Natural killer cell (primary cell): ENCODE data around the gene PRRT1B. TPM values are rescaled to one million over a fixed set of nuclear protein-coding genes. Genes with fewer than 3 reads are reported as not detected.

Experiments used
- ATAC-seq, 3 donors: fragments of 150-1000 bp in 2 of 3; fragments of 200-7000 bp in 1 of 3; cut with Tn5 transposase; 1 replicate in 1 of 3; 2 replicates in 2 of 3; pipeline ENCODE4 v1.10.0; 2021; ENCODE audit warnings: mild to moderate bottlenecking in 2 of 3, moderate library complexity in 2 of 3
- DNase-seq, 2 donors: peaks; one replicate each; pipeline versions ENCODE4 v3.0.0 to v3.0.0-alpha.2; 2013 to 2021; ENCODE audit warnings: mixed read lengths in 1 of 2
- H3K27ac ChIP-seq: one replicate; pipeline ENCODE4 v1.5.1; 2013; ENCODE audit warnings: mild to moderate bottlenecking, low read length
- H3K27me3 ChIP-seq: one replicate; pipeline ENCODE4 v1.6.1; 2013; ENCODE audit warnings: low read length; ENCODE audit not compliant: control insufficient read depth, insufficient read depth
- H3K36me3 ChIP-seq: one replicate; pipeline ENCODE4 v1.6.1; 2013; ENCODE audit warnings: low read length; ENCODE audit not compliant: control insufficient read depth, insufficient read depth
- H3K4me1 ChIP-seq: one replicate; pipeline ENCODE4 v1.6.1; 2013; ENCODE audit warnings: low read length; ENCODE audit not compliant: control insufficient read depth, insufficient read depth
- H3K4me3 ChIP-seq: one replicate; pipeline ENCODE4 v1.5.1; 2013; ENCODE audit warnings: low read length
- H3K9me3 ChIP-seq: one replicate; pipeline ENCODE4 v1.6.1; 2013; ENCODE audit warnings: low read length; ENCODE audit not compliant: control insufficient read depth, insufficient read depth
- H3K27ac Mint-ChIP-seq, 2 donors: one replicate each; pipeline ENCODE4 v1.8.0; 2022; ENCODE audit warnings: mild to moderate bottlenecking in 2 of 2, mixed read lengths in 2 of 2, moderate library complexity in 1 of 2
- H3K27me3 Mint-ChIP-seq, 2 donors: one replicate each; pipeline ENCODE4 v1.8.0; 2022; ENCODE audit warnings: low read depth in 2 of 2, mixed read lengths in 2 of 2
- H3K36me3 Mint-ChIP-seq: one replicate; pipeline ENCODE4 v1.8.0; 2022; ENCODE audit warnings: mixed read lengths
- H3K4me1 Mint-ChIP-seq, 2 donors: one replicate each; pipeline ENCODE4 v1.8.0; 2022; ENCODE audit warnings: mixed read lengths in 2 of 2
- H3K4me3 Mint-ChIP-seq: one replicate; pipeline ENCODE4 v1.8.0; 2022; ENCODE audit warnings: mild to moderate bottlenecking, moderate library complexity, mixed read lengths
- H3K9me3 Mint-ChIP-seq, 2 donors: one replicate each; pipeline ENCODE4 v1.8.0; 2022; ENCODE audit warnings: mixed read lengths in 2 of 2
- WGBS: methylation state at CpG from one replicate; pipeline ENCODE4 v1.1.7; 2013; ENCODE audit warnings: missing lambda C conversion rate; ENCODE audit not compliant: insufficient coverage; 5-methylcytosine and 5-hydroxymethylcytosine counted together
- intact Hi-C: fragments of 100-400 bp; cut with micrococcal nuclease; formaldehyde crosslinking; loops from one replicate; pipeline ENCODE4 v1.14.2; 2022
- total RNA-seq, 4 donors: library from RNA; stranded (reverse); fragments of 120-200 nt in 1 of 4; gene quantifications; one replicate each; pipeline versions ENCODE4 v1.2.3 to v1.2.4, GENCODE V29; 2013 to 2022
- TF ChIP-seq, protein P1 (sequence below): fragments of 200-600 bp; IDR thresholded peaks from one replicate; pipeline ENCODE4 v1.8.0; 2022; ENCODE audit warnings: antibody characterized with exemption

Gene PRRT1B
- total RNA-seq, 3 donors from 2014 or later (not counting 1 experiment from before 2014, with no cell fraction given), result not detected

DNA sequence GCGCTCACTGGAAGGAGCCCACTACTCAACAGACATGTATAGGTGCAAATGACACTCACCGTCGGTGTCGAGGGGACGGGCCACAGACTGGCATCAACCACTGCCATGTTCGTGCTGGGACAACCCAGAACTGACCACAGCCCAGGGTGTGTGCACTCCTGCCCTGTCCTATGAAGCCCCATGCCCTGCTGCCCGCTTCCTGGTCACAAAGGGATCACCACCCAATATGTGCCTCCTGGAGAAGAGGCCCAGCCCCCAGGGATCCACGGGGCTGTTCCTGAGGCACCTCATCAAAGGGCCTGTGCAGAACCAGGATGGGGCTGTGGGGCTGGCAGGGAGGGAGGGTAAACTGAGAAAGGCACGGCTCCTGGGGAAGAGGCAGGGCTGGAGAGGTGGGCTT lies 43.1 kb downstream of the PRRT1B start:
- TF ChIP-seq, protein P1, sequence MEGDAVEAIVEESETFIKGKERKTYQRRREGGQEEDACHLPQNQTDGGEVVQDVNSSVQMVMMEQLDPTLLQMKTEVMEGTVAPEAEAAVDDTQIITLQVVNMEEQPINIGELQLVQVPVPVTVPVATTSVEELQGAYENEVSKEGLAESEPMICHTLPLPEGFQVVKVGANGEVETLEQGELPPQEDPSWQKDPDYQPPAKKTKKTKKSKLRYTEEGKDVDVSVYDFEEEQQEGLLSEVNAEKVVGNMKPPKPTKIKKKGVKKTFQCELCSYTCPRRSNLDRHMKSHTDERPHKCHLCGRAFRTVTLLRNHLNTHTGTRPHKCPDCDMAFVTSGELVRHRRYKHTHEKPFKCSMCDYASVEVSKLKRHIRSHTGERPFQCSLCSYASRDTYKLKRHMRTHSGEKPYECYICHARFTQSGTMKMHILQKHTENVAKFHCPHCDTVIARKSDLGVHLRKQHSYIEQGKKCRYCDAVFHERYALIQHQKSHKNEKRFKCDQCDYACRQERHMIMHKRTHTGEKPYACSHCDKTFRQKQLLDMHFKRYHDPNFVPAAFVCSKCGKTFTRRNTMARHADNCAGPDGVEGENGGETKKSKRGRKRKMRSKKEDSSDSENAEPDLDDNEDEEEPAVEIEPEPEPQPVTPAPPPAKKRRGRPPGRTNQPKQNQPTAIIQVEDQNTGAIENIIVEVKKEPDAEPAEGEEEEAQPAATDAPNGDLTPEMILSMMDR, result no peak
- no peaks in the 10 kb centered on the region for H3K9me3 Mint-ChIP-seq
- WGBS, result 95% methylated on average over 9 of the region's 9 CpGs
- H3K4me1 ChIP-seq, result peaks cover 50% of the 10 kb centered on the region
- intact Hi-C loops, result no loop called here
- no peaks in the 10 kb centered on the region for H3K27me3 ChIP-seq
- DNase-seq (peak in 1 of 2 donors; percentile 4), ATAC-seq (no peak)
- peaks cover 39% of the 10 kb centered on the region for H3K36me3 ChIP-seq
- H3K4me1 Mint-ChIP-seq, result peaks cover 56 to 67% of the 10 kb centered on the region in 2 donors
- peak overlapping the region; percentile 66 to 90 for H3K27ac Mint-ChIP-seq
- H3K27ac ChIP-seq, result no peak overlapping the region
- H3K27me3 Mint-ChIP-seq, result no peaks in the 10 kb centered on the region
- H3K4me3 Mint-ChIP-seq, result no peak overlapping the region
- no peaks in the 10 kb centered on the region for H3K36me3 Mint-ChIP-seq
- no peaks in the 10 kb centered on the region for H3K9me3 ChIP-seq
- H3K4me3 ChIP-seq, result no peak overlapping the region

GRCh38 chr9:131589124-131589711 lies 43.9 kb downstream of the PRRT1B start:
- 97% methylated on average over 16 of the region's 16 CpGs for WGBS
- Mint-ChIP-seq H3K27me3 (no peaks in the 10 kb centered on the region), H3K36me3 (no peaks in the 10 kb centered on the region), H3K4me3 (no peak overlapping the region), H3K4me1 (peaks cover 51 to 61% of the 10 kb centered on the region in 2 donors), H3K27ac (peak overlapping the region in 1 of 2 donors; percentile 66), H3K9me3 (no peaks in the 10 kb centered on the region)
- TF ChIP-seq, protein P1, result no peak
- ATAC-seq, result no peak
- Histone ChIP-seq H3K27me3 (no peaks in the 10 kb centered on the region), H3K4me1 (peaks cover 42% of the 10 kb centered on the region), H3K9me3 (no peaks in the 10 kb centered on the region), H3K4me3 (no peak overlapping the region), H3K27ac (no peak overlapping the region), H3K36me3 (peaks cover 33% of the 10 kb centered on the region)
- intact Hi-C loops, result no loop called here
- no peak for DNase-seq

GRCh38 chr9:131589993-131590392 lies 44.7 kb downstream of the PRRT1B start:
- Histone ChIP-seq H3K4me3 (no peak overlapping the region), H3K4me1 (peaks cover 34% of the 10 kb centered on the region), H3K36me3 (peaks cover 37% of the 10 kb centered on the region), H3K9me3 (no peaks in the 10 kb centered on the region), H3K27ac (no peak overlapping the region), H3K27me3 (no peaks in the 10 kb centered on the region)
- no peak overlapping the region for H3K4me3 Mint-ChIP-seq
- 85% methylated on average over 14 of the region's 14 CpGs for whole genome bisulfite sequencing
- H3K27me3 Mint-ChIP-seq, result no peaks in the 10 kb centered on the region
- H3K9me3 Mint-ChIP-seq, result no peaks in the 10 kb centered on the region
- intact Hi-C loops, result loop anchor here (2.0 to 10.0 kb wide), 3 partner anchors 67 to 655 kb away; no protein-coding TSS in a partner anchor
- H3K27ac Mint-ChIP-seq, result peak overlapping the region; percentile 81 to 89
- TF ChIP-seq, protein P1, result no peak
- H3K4me1 Mint-ChIP-seq, result peaks cover 45 to 53% of the 10 kb centered on the region in 2 donors
- H3K36me3 Mint-ChIP-seq, result no peaks in the 10 kb centered on the region
- DNase-seq (peak in 1 of 2 donors; percentile 4), ATAC-seq (no peak)
